K562 (cell line): ENCODE results near the gene CPVL. TPM values are rescaled to one million over a fixed set of nuclear protein-coding genes. Genes with fewer than 3 reads are reported as not detected.

ENCODE experiments used
- ATAC-seq: fragments of 200-7000 bp; cut with Tn5 transposase; 3 replicates; pipeline ENCODE4 v1.9.1; 2020; ENCODE audit warnings: moderate library complexity
- BruUV-seq: library from RNA; stranded (reverse); fragments of 400-500 nt; replicated peaks from 2 replicates; lab custom pipeline; 2021; lab: Mats Ljungman, UMichigan
- CTCF ChIA-PET: fragments of 300-600 bp; formaldehyde crosslinking; extraction: SDS; loops from one replicate; lab custom pipeline; 2021; ENCODE audit warnings: low intra/inter-chr PET ratio; lab: Yijun Ruan, JAX
- POLR2A ChIA-PET: fragments of 300-600, 350-650 bp; sonication (Branson Sonifier 250); formaldehyde crosslinking; extraction: SDS; loops from one replicate; lab custom pipeline; 2021; ENCODE audit warnings: antibody characterized with exemption, inconsistent platforms; lab: Yijun Ruan, JAX
- DNase-seq, 4 experiments: peaks; one replicate each; pipeline versions ENCODE4 v3.0.0 to v3.0.0-alpha.2; 2011 to 2018; ENCODE audit warnings: low spot score in 3 of 4, mixed read lengths in 3 of 4; ENCODE audit errors: extremely low read depth in 1 of 4
- FAIRE-seq: peaks from 2 replicates; lab custom pipeline; 2011; peaks lifted over from hg19 to GRCh38; lab: Jason Lieb, UNC
- H2AFZ ChIP-seq: 2 replicates; pipeline ENCODE4 v1.6.0; 2011; ENCODE audit warnings: low read depth, low read length, control low read depth, inconsistent platforms
- H3K27ac ChIP-seq: fragments of 200-600 bp; 3 replicates; pipeline ENCODE4 v1.8.0; 2011; ENCODE audit warnings: low read depth, mild to moderate bottlenecking, control low read depth, inconsistent platforms, low read length, moderate library complexity, mixed read lengths; ENCODE audit errors: extremely low read depth
- H3K27me3 ChIP-seq, 2 experiments: fragments of 300-600 bp in 1 of 2; 2 replicates in 1 of 2; 3 replicates in 1 of 2; pipeline versions ENCODE4 v1.6.0 to v1.8.0; 2011; ENCODE audit warnings: inconsistent platforms in 2 of 2, low read length in 2 of 2, mild to moderate bottlenecking in 1 of 2, mixed read lengths in 1 of 2, moderate library complexity in 1 of 2; ENCODE audit not compliant: control insufficient read depth in 2 of 2, insufficient read depth in 2 of 2
- H3K36me3 ChIP-seq: fragments of 300-600 bp; 3 replicates; pipeline ENCODE4 v1.8.0; 2011; ENCODE audit warnings: mild to moderate bottlenecking, low read length, inconsistent platforms; ENCODE audit not compliant: control insufficient read depth, insufficient read depth
- H3K4me1 ChIP-seq, 2 experiments: fragments of 200-600 bp in 1 of 2; replicated peaks in 1 of 2; 2 replicates in 1 of 2; 3 replicates in 1 of 2; pipeline versions ENCODE4 v1.5.1 to v1.8.0; 2011; ENCODE audit warnings: inconsistent platforms in 2 of 2, low read length in 2 of 2, mild to moderate bottlenecking in 1 of 2, mixed read lengths in 1 of 2, moderate library complexity in 1 of 2; ENCODE audit not compliant: control insufficient read depth in 2 of 2, insufficient read depth in 2 of 2
- H3K4me2 ChIP-seq: 2 replicates; pipeline ENCODE4 v1.6.1; 2011; ENCODE audit warnings: low read length, control low read depth, inconsistent platforms, mixed read lengths; ENCODE audit not compliant: insufficient read depth
- H3K4me3 ChIP-seq: fragments of 200-600 bp; sonication (generic), shearing (Covaris generic); 2 replicates; pipeline ENCODE4 v1.5.1; 2016; ENCODE audit warnings: control low read depth, inconsistent platforms
- H3K79me2 ChIP-seq: fragments of 200-600 bp; 3 replicates; pipeline ENCODE4 v1.8.0; 2011; ENCODE audit warnings: low read length, inconsistent platforms; ENCODE audit not compliant: control insufficient read depth, insufficient read depth
- H3K9ac ChIP-seq, 2 experiments: 2 replicates each; pipeline versions ENCODE4 v1.6.0 to v1.6.1; 2011; ENCODE audit warnings: low read depth in 2 of 2, low read length in 2 of 2, control low read depth in 1 of 2, inconsistent platforms in 1 of 2, mild to moderate bottlenecking in 1 of 2, mixed read lengths in 1 of 2; ENCODE audit not compliant: insufficient read depth in 1 of 2
- H3K9me1 ChIP-seq: one replicate; pipeline ENCODE4 v1.6.0; 2011; ENCODE audit warnings: inconsistent platforms, mild to moderate bottlenecking, low read length, moderate library complexity; ENCODE audit not compliant: control insufficient read depth, insufficient read depth
- H3K9me3 ChIP-seq: replicated peaks from 2 replicates; pipeline ENCODE4 v1.5.1; 2011; ENCODE audit warnings: low read depth, low read length, inconsistent platforms; ENCODE audit not compliant: control insufficient read depth, insufficient read depth
- H4K20me1 ChIP-seq: replicated peaks from 2 replicates; pipeline ENCODE4 v1.6.1; 2011; ENCODE audit warnings: low read length, inconsistent platforms, mixed read lengths; ENCODE audit not compliant: control insufficient read depth, insufficient read depth
- CEBPB ChIP-seq: fragments of 450-650 bp; IDR thresholded peaks from 2 replicates; pipeline ENCODE4 v1.6.1; 2016; ENCODE audit warnings: missing genetic modification characterization, missing compliant biosample characterization
- CEBPG ChIP-seq, 3 experiments: fragments of 200-800 bp in 1 of 3; sonication (Bioruptor generic) in 1 of 3; sonication (generic) in 1 of 3; formaldehyde crosslinking in 1 of 3; IDR thresholded peaks in 2 of 3; conservative IDR thresholded peaks in 1 of 3; 2 replicates each; pipeline versions ENCODE4 v1.6.1 to v1.8.0; 2016 to 2022; ENCODE audit warnings: missing compliant biosample characterization in 2 of 3, missing genetic modification characterization in 2 of 3, mild to moderate bottlenecking in 1 of 3, missing genetic modification reagents in 1 of 3
- HMGN3 ChIP-seq: IDR thresholded peaks from 2 replicates; pipeline ENCODE4 v1.6.1; 2011; ENCODE audit warnings: borderline replicate concordance, low read depth, mild to moderate bottlenecking, mixed read lengths, low read length; ENCODE audit not compliant: insufficient read length; ENCODE audit errors: extremely low read depth
- WGBS: fragments of 100-300 bp; shearing (Covaris generic); methylation state at CpG from one replicate; pipeline ENCODE4 v1.1.6; 2016; ENCODE audit warnings: low coverage, mixed read lengths; ENCODE audit not compliant: insufficient coverage; ENCODE audit errors: missing lambda C conversion rate; 5-methylcytosine and 5-hydroxymethylcytosine counted together
- in situ Hi-C: fragments of 300-500 bp; cut with MboI; formaldehyde crosslinking; loops from 4 replicates; pipeline ENCODE4 v1.15.0; 2018; ENCODE audit warnings: inconsistent platforms, mixed read lengths
- intact Hi-C: fragments of 100-400 bp; cut with micrococcal nuclease; formaldehyde crosslinking; loops from 2 replicates; pipeline ENCODE4 v1.14.2; 2022
- polyA plus RNA-seq, 8 experiments: library from polyadenylated mRNA; depleted of rRNA in 4 of 8; stranded (reverse) in 5 of 8; unstranded in 3 of 8; fragments of >200 nt; fragmentation: Nextera tagmentation in 2 of 8; fragmentation: Illumina TruSeq in 1 of 8; extraction: Ambion mirVana in 2 of 8; extraction: Trizol in 1 of 8; gene quantifications; 2 replicates each; pipeline versions ENCODE4 v1.2.1 to v1.2.3, GENCODE V29; 2011 to 2014; ENCODE audit warnings: inconsistent platforms in 1 of 8, missing spikeins in 1 of 8
- total RNA-seq, 7 experiments: library from RNA; depleted of rRNA in 6 of 7; stranded (reverse); fragments of >200 nt in 6 of 7; fragmentation: Illumina TruSeq in 2 of 7; extraction: Trizol in 2 of 7; gene quantifications; 2 replicates each; pipeline versions ENCODE4 v1.2.1 to v1.2.3, GENCODE V29; 2011 to 2021; ENCODE audit warnings: low replicate concordance in 1 of 7
- TF ChIP-seq, protein P1 (sequence below), 2 experiments: IDR thresholded peaks in 1 of 2; conservative IDR thresholded peaks in 1 of 2; 2 replicates each; pipeline ENCODE4 v1.6.1; 2016; ENCODE audit warnings: low read depth in 2 of 2, mild to moderate bottlenecking in 1 of 2, missing compliant biosample characterization in 1 of 2, missing genetic modification characterization in 1 of 2, moderate library complexity in 1 of 2
- TF ChIP-seq, protein P2 (sequence below): fragments of 450-650 bp; formaldehyde crosslinking; IDR thresholded peaks from 2 replicates; pipeline ENCODE4 v1.4.0; 2020; ENCODE audit warnings: mild to moderate bottlenecking, moderate library complexity

The CPVL gene
- total and polyA plus RNA-seq, 9 of the 15 experiments (the other 6 are each of a cell fraction or from before 2014, with no cell fraction given), result 0.89 to 2.4 (median 1.5) TPM

DNA sequence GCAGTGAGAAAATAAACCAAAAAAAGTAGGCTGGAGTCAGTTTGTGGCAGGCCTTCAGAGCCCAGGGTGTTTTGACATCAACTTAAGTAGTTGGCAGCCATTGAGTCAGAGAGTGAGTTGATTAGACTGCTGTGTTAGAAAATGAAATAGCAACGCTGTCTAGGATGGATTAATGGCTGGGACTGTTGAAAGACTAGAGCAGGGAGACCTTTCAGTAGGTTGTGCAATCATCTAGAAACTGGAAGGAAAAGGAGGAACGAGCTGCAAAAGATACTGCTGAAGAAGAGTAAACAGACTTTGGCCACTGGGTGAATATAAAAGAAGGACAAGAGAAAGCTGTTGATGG lies 159.6 kb downstream of the CPVL start:
- ATAC-seq (no peak), FAIRE-seq (no peak), DNase-seq (no peak)
- TF ChIP-seq HMGN3 (no peak), CEBPG (CRISPR knock-in tag; IDR thresholded peaks at IDR 0.05) (peak; percentile 78), CEBPG (tag; conservative IDR thresholded peaks at IDR 0.05 in 1 of 2, IDR thresholded peaks at IDR 0.05 in 1 of 2) (peak; percentile 78 to 83), CEBPB (tag) (peak; percentile 68; the same call in 1 of the 2 replicates)
- TF ChIP-seq, protein P1, sequence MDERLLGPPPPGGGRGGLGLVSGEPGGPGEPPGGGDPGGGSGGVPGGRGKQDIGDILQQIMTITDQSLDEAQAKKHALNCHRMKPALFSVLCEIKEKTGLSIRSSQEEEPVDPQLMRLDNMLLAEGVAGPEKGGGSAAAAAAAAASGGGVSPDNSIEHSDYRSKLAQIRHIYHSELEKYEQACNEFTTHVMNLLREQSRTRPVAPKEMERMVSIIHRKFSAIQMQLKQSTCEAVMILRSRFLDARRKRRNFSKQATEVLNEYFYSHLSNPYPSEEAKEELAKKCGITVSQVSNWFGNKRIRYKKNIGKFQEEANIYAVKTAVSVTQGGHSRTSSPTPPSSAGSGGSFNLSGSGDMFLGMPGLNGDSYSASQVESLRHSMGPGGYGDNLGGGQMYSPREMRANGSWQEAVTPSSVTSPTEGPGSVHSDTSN (CRISPR knock-in tag; IDR thresholded peaks at IDR 0.05; ENCODE audit: low read depth), result no peak
- TF ChIP-seq, protein P1 (tag; conservative IDR thresholded peaks at IDR 0.05; ENCODE audit: low read depth), result peak; percentile 84
- TF ChIP-seq, protein P2, sequence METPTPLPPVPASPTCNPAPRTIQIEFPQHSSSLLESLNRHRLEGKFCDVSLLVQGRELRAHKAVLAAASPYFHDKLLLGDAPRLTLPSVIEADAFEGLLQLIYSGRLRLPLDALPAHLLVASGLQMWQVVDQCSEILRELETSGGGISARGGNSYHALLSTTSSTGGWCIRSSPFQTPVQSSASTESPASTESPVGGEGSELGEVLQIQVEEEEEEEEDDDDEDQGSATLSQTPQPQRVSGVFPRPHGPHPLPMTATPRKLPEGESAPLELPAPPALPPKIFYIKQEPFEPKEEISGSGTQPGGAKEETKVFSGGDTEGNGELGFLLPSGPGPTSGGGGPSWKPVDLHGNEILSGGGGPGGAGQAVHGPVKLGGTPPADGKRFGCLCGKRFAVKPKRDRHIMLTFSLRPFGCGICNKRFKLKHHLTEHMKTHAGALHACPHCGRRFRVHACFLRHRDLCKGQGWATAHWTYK (CRISPR knock-in tag), result no peak
- Histone ChIP-seq H2AFZ (no peak overlapping the region), H3K4me2 (no peak overlapping the region), H3K27me3 (no peaks in the 10 kb centered on the region), H3K27ac (no peak overlapping the region), H3K4me3 (no peak overlapping the region), H3K36me3 (no peaks in the 10 kb centered on the region), H4K20me1 (no peaks in the 10 kb centered on the region), H3K79me2 (no peaks in the 10 kb centered on the region), H3K4me1 (no peaks in the 10 kb centered on the region; a peak in 1 of 5 replicates), H3K9ac (no peak overlapping the region), H3K9me3 (no peaks in the 10 kb centered on the region), H3K9me1 (no peaks in the 10 kb centered on the region)
- POLR2A ChIA-PET, result no interaction called here
- in situ Hi-C loops (no loop called here), intact Hi-C loops (no loop called here)
- CTCF ChIA-PET, result no interaction called here
- BruUV-seq, result no TSS peak
- WGBS, result 0% methylated on average over 2 of the region's 2 CpGs
